Measurements from ENCODE around the gene GFRA1. TPM values are rescaled to one million over a fixed set of nuclear protein-coding genes. Genes with fewer than 3 reads are reported as not detected.

Gene GFRA1
- total and polyA plus RNA-seq, 2 of the 4 experiments (the other 2 are of a cell fraction) = 9.1 to 9.3 TPM

DNA sequence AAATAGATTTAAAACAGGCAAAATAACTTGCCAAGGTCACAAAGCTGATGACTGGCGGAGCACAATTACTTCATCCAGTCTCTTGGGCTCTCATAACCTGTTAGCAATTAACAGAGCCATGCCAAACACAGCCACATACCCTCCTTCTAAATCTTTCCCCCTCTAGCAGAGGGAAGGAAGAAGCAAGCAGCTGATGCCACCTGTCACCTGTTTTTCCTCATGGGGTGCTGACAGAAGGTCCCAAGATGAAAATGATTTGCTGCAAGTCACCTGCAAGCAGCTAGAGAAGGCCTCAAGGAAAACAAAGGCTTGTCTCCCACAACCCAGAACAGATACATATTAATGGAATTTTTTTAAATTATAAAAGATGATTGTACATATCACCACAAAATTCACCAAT is 117.8 kb downstream of the GFRA1 start:
- H2BK5ac ChIP-seq (ENCODE audit: low read depth, low read length, poor library complexity, severe bottlenecking) = no peak overlapping the region
- no peak overlapping the region for H4K8ac ChIP-seq (ENCODE audit: low read depth in 2 of 2, low read length in 2 of 2)
- no peak overlapping the region for H3K14ac ChIP-seq (replicated peaks; ENCODE audit: low read depth, low read length)
- H4K20me1 ChIP-seq (ENCODE audit: insufficient read depth, low read length) = no peaks in the 10 kb centered on the region
- H3K23ac ChIP-seq (ENCODE audit: low read depth, low read length) = no peak overlapping the region
- no peaks in the 10 kb centered on the region for H3K79me1 ChIP-seq (ENCODE audit: low read depth in 1 of 2, low read length in 2 of 2)
- H3K9ac ChIP-seq (ENCODE audit: low read depth, low read length) = no peak overlapping the region
- no peak overlapping the region for H2BK120ac ChIP-seq (ENCODE audit: low read depth, low read length)
- H3K27me3 ChIP-seq (ENCODE audit: control insufficient read depth, insufficient read depth, low read length) = no peaks in the 10 kb centered on the region
- no peak overlapping the region for H3K18ac ChIP-seq (ENCODE audit: low read depth, low read length)
- POLR2A ChIA-PET (ENCODE audit: unreplicated experiment) = no interaction called here
- no peak overlapping the region for H2BK15ac ChIP-seq (ENCODE audit: low read depth, low read length)
- intact Hi-C loops (cut with micrococcal nuclease) = no loop called here
- H3K4me3 ChIP-seq (ENCODE audit: insufficient read depth, low read depth, low read length) = no peak overlapping the region
- H2AFZ ChIP-seq (replicated peaks; ENCODE audit: low read length, poor library complexity) = no peak overlapping the region
- in situ Hi-C loops (cut with MboI; ENCODE audit: low sequenced_read_pairs) = no loop called here
- no peak overlapping the region for H4K5ac ChIP-seq (ENCODE audit: low read depth, low read length)
- H3K4me1 ChIP-seq (ENCODE audit: control insufficient read depth, insufficient read depth, low read length) = no peaks in the 10 kb centered on the region
- no CpG with 5 or more reads among the region's 1 CpG for WGBS, 2 experiments (ENCODE audit: extremely low coverage in 2 of 2, insufficient read length in 1 of 2)
- no peak overlapping the region for H2BK20ac ChIP-seq (ENCODE audit: low read depth, low read length)
- DNase-seq = no peak
- dilution Hi-C loops (cut with HindIII; ENCODE audit: low sequenced_read_pairs, unreplicated experiment) = no loop called here
- H3K4me2 ChIP-seq (ENCODE audit: low read depth, low read length) = no peak overlapping the region
- H3K9me1 ChIP-seq (ENCODE audit: insufficient read depth, low read length) = no peaks in the 10 kb centered on the region
- no peak overlapping the region for H2AK5ac ChIP-seq (ENCODE audit: low read depth, low read length)
- H3K36me3 ChIP-seq (ENCODE audit: control insufficient read depth, insufficient read depth, low read length) = no peaks in the 10 kb centered on the region
- CTCF ChIA-PET = no interaction called here
- no peak for ATAC-seq (ENCODE audit: low read depth)
- no peak for TF ChIP-seq USF2 (IDR thresholded peaks at IDR 0.05; ENCODE audit: low read depth, low read length)
- TF ChIP-seq MXI1 (IDR thresholded peaks at IDR 0.05; ENCODE audit: borderline replicate concordance, low read depth, low read length) = no peak
- no peak for TF ChIP-seq NFE2L2 (IDR thresholded peaks at IDR 0.05; ENCODE audit: low read depth, low read length)
- TF ChIP-seq RCOR1 (IDR thresholded peaks at IDR 0.05; ENCODE audit: insufficient replicate concordance, low read length) = no peak
- TF ChIP-seq, protein P1, sequence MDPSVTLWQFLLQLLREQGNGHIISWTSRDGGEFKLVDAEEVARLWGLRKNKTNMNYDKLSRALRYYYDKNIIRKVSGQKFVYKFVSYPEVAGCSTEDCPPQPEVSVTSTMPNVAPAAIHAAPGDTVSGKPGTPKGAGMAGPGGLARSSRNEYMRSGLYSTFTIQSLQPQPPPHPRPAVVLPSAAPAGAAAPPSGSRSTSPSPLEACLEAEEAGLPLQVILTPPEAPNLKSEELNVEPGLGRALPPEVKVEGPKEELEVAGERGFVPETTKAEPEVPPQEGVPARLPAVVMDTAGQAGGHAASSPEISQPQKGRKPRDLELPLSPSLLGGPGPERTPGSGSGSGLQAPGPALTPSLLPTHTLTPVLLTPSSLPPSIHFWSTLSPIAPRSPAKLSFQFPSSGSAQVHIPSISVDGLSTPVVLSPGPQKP (IDR thresholded peaks at IDR 0.05; ENCODE audit: borderline replicate concordance, low read depth, low read length) = no peak
- TF ChIP-seq FOS (IDR thresholded peaks at IDR 0.05; ENCODE audit: low read depth, low read length) = no peak
- no peak for TF ChIP-seq CHD1 (IDR thresholded peaks at IDR 0.05; ENCODE audit: low read depth, low read length)
- TF ChIP-seq CTCF (conservative IDR thresholded peaks at IDR 0.05; ENCODE audit: low read depth, low read length) = no peak
- no peak for TF ChIP-seq CEBPB (IDR thresholded peaks at IDR 0.05; ENCODE audit: low read depth, low read length)
- TF ChIP-seq RAD21 (IDR thresholded peaks at IDR 0.05; ENCODE audit: low read length) = no peak
- peaks cover 2% of the 10 kb centered on the region; the same call in 1 of the 2 replicates for H3K9me3 ChIP-seq (ENCODE audit: control insufficient read depth, insufficient read depth, low read length)
- H3K4ac ChIP-seq (ENCODE audit: low read depth, low read length) = no peak overlapping the region
- H3K27ac ChIP-seq (ENCODE audit: insufficient read depth, low read length) = no peak overlapping the region
- no peak overlapping the region for H3K56ac ChIP-seq (ENCODE audit: extremely low read depth, insufficient read depth, low read length)
- no peak overlapping the region for H4K91ac ChIP-seq (ENCODE audit: insufficient read depth, low read depth, low read length)
- no peak overlapping the region for H2AK9ac ChIP-seq (replicated peaks; ENCODE audit: low read depth, low read length, poor library complexity)
- BruUV-seq (replicated peaks) = no TSS peak
